ENCODE data around the gene MFSD12. TPM values are rescaled to one million over a fixed set of nuclear protein-coding genes. Genes with fewer than 3 reads are reported as not detected.
"Not testable (repeated sequence)": the region's sequence is repeated elsewhere in the genome, so short reads cannot be mapped to it uniquely, and the experiment has no call there.

MFSD12 gene
- polyA plus RNA-seq, 4 donors = 44.5 to 76.8 (median 61.8) TPM

GRCh38 chr19:3585301-3586126, 28.1 kb upstream of the MFSD12 start, which contains the start of gene GIPC3:
GIPC3 (plus strand) TSS chr19:3585478; CDS start chr19:3585598, 120 bp downstream.
- DNase-seq (ENCODE audit: low read depth in 4 of 4, low spot score in 2 of 4) = no peak

- not testable (repeated sequence) for DNase-seq (ENCODE audit: low read depth in 4 of 4, low spot score in 2 of 4)
Observed at GRCh38 chr19:3584036-3584802, 26.8 kb upstream of the MFSD12 start.

GRCh38 chr19:3581792-3582191, 24.4 kb upstream of the MFSD12 start:
- DNase-seq (ENCODE audit: low read depth in 4 of 4, low spot score in 2 of 4) = not testable (repeated sequence)

GRCh38 chr19:3580156-3580934, 23.0 kb upstream of the MFSD12 start:
- no peak for DNase-seq (ENCODE audit: low read depth in 4 of 4, low spot score in 2 of 4)

GRCh38 chr19:3578390-3578789, 21.0 kb upstream of the MFSD12 start:
- DNase-seq (ENCODE audit: low read depth in 4 of 4, low spot score in 2 of 4) = no peak

- no peak for DNase-seq (ENCODE audit: low read depth in 4 of 4, low spot score in 2 of 4)
Observed at GRCh38 chr19:3577723-3578344, 20.4 kb upstream of the MFSD12 start.

GRCh38 chr19:3576696-3577443, 19.5 kb upstream of the MFSD12 start:
- DNase-seq (ENCODE audit: low read depth in 4 of 4, low spot score in 2 of 4) = no peak

- no peak for DNase-seq (ENCODE audit: low read depth in 4 of 4, low spot score in 2 of 4)
Observed at GRCh38 chr19:3575949-3576673, 18.7 kb upstream of the MFSD12 start.

GRCh38 chr19:3575260-3575741, 17.9 kb upstream of the MFSD12 start:
- DNase-seq (ENCODE audit: low read depth in 4 of 4, low spot score in 2 of 4) = no peak

GRCh38 chr19:3573858-3574637, 16.7 kb upstream of the MFSD12 start:
- DNase-seq (ENCODE audit: low read depth in 4 of 4, low spot score in 2 of 4) = no peak

GRCh38 chr19:3573162-3573857, 15.9 kb upstream of the MFSD12 start:
- DNase-seq (ENCODE audit: low read depth in 4 of 4, low spot score in 2 of 4) = no peak

- no peak for DNase-seq (ENCODE audit: low read depth in 4 of 4, low spot score in 2 of 4)
Observed at GRCh38 chr19:3572855-3573161, 15.4 kb upstream of the MFSD12 start, which contains the start of gene HMG20B. HMG20B (plus strand) TSS chr19:3572944; CDS start chr19:3573310, 366 bp downstream.

- peak; percentile 92 to 98 (median 98) for DNase-seq (ENCODE audit: low read depth in 4 of 4, low spot score in 2 of 4)
Observed at GRCh38 chr19:3572132-3572854, 14.9 kb upstream of the MFSD12 start.

- DNase-seq (ENCODE audit: low read depth in 4 of 4, low spot score in 2 of 4) = no peak
Observed at GRCh38 chr19:3570606-3571011, 13.2 kb upstream of the MFSD12 start.

- DNase-seq (ENCODE audit: low read depth in 4 of 4, low spot score in 2 of 4) = not testable (repeated sequence)
Observed at GRCh38 chr19:3570042-3570441, 12.7 kb upstream of the MFSD12 start.

- no peak for DNase-seq (ENCODE audit: low read depth in 4 of 4, low spot score in 2 of 4)
Observed at GRCh38 chr19:3565139-3565538, 7.8 kb upstream of the MFSD12 start.

Measured in left renal cortex interstitium (tissue), 4 donors.